ENCODE results near the gene ZNF668. TPM values are rescaled to one million over a fixed set of nuclear protein-coding genes. Genes with fewer than 3 reads are reported as not detected.

Gene ZNF668
- total RNA-seq, 2 experiments from 2014 or later, result 4.5 to 6.0 TPM

GRCh38 chr16:31033709-31034492 lies 40.1 kb downstream of the ZNF668 start:
- ATAC-seq (ENCODE audit: poor library complexity), result peak; percentile 43
- POLR2A ChIA-PET, result interaction anchor here (0.6 to 4.7 kb wide), 8 partner anchors 34 to 426 kb away, joined by 3 to 41 read pairs (median 4); partner anchors contain the start of genes ARMC5, FUS, KAT8 and ZNF646
- TF ChIP-seq CTCF (IDR thresholded peaks at IDR 0.05), result no peak
- H3K27me3 Mint-ChIP-seq, result no peaks in the 10 kb centered on the region
- Histone ChIP-seq H3K4me1 (ENCODE audit: insufficient read depth, low read length) (peaks cover 26% of the 10 kb centered on the region), H3K27me3 (ENCODE audit: control insufficient read depth in 1 of 2, insufficient read depth in 2 of 2, low read length in 2 of 2) (no peaks in the 10 kb centered on the region), H3K9me3 (ENCODE audit: control insufficient read depth in 1 of 2, insufficient read depth in 1 of 2, low read length in 2 of 2) (no peaks in the 10 kb centered on the region), H3K27ac (ENCODE audit: low read depth in 1 of 2, low read length in 2 of 2) (peak overlapping the region; percentile 93 to 96), H3K4me3 (ENCODE audit: low read length) (peak overlapping the region; percentile 95), H3K36me3 (ENCODE audit: insufficient read depth, low read length) (peaks cover 36% of the 10 kb centered on the region)
- H3K36me3 Mint-ChIP-seq (ENCODE audit: low read depth), result peaks cover 37% of the 10 kb centered on the region
- intact Hi-C loops (cut with DNase I, micrococcal nuclease), result loop anchor here (1.0 to 5.0 kb wide), 9 partner anchors 37 to 148 kb away; partner anchors contain the start of genes FBXL19 (in 1 of the 2), FUS (in 1 of the 2), HSD3B7 (in 1 of the 2) and SETD1A (in 1 of the 2)
- peak overlapping the region; percentile 97 for H3K4me3 Mint-ChIP-seq
- DNase-seq, result peak; percentile 76 to 93 (median 84)
- CTCF ChIA-PET, result interaction anchor here (1.1 to 2.4 kb wide), 4 partner anchors 40 to 108 kb away, joined by 3 to 6 read pairs (median 4); partner anchors contain the start of genes HSD3B7, ZNF646 and ZNF668
- H3K4me1 Mint-ChIP-seq (ENCODE audit: low read depth), result peaks cover 27% of the 10 kb centered on the region
- H3K9me3 Mint-ChIP-seq, result no peaks in the 10 kb centered on the region
- peak overlapping the region; percentile 83 for H3K27ac Mint-ChIP-seq

- TF ChIP-seq CTCF (IDR thresholded peaks at IDR 0.05), result no peak
- H3K9me3 ChIP-seq (ENCODE audit: control insufficient read depth in 1 of 2, insufficient read depth in 1 of 2, low read length in 2 of 2), result no peaks in the 10 kb centered on the region
- H3K27ac Mint-ChIP-seq, result peak within 1 kb of the TSS; percentile 83
- H3K4me1 ChIP-seq (ENCODE audit: insufficient read depth, low read length), result peaks cover 26% of the 10 kb centered on the region
- H3K4me3 Mint-ChIP-seq, result peak within 1 kb of the TSS; percentile 97
- H3K36me3 ChIP-seq (ENCODE audit: insufficient read depth, low read length), result peaks cover 27% of the 10 kb centered on the region
- ATAC-seq (ENCODE audit: poor library complexity) (peak; percentile 81), DNase-seq (peak; percentile 93 to 100 (median 96))
- H3K27me3 ChIP-seq (ENCODE audit: control insufficient read depth in 1 of 2, insufficient read depth in 2 of 2, low read length in 2 of 2), result no peaks in the 10 kb centered on the region
- peak within 1 kb of the TSS; percentile 95 for H3K4me3 ChIP-seq (ENCODE audit: low read length)
- ChIA-PET POLR2A (interaction anchor here (0.6 to 4.7 kb wide), 8 partner anchors 33 to 427 kb away, joined by 3 to 41 read pairs (median 4); partner anchors contain the start of genes ARMC5, FUS, KAT8 and ZNF646), CTCF (interaction anchor here (1.0 to 1.8 kb wide), 4 partner anchors 41 to 63 kb away, joined by 3 to 5 read pairs (median 4); partner anchors contain the start of genes HSD3B7, ZNF646 and ZNF668)
- H3K9me3 Mint-ChIP-seq, result no peaks in the 10 kb centered on the region
- H3K4me1 Mint-ChIP-seq (ENCODE audit: low read depth), result peaks cover 27% of the 10 kb centered on the region
- peak within 1 kb of the TSS; percentile 93 to 96 for H3K27ac ChIP-seq (ENCODE audit: low read depth in 1 of 2, low read length in 2 of 2)
- no peaks in the 10 kb centered on the region for H3K27me3 Mint-ChIP-seq
- H3K36me3 Mint-ChIP-seq (ENCODE audit: low read depth), result peaks cover 30% of the 10 kb centered on the region
- intact Hi-C loops (cut with DNase I, micrococcal nuclease), result loop anchor here (1.0 to 5.0 kb wide), 7 partner anchors 40 to 149 kb away; partner anchors contain the start of genes FBXL19 (in 1 of the 2), FUS (in 1 of the 2), HSD3B7 (in 1 of the 2) and SETD1A (in 1 of the 2)
Observed at GRCh38 chr16:31032736-31033708, 41.0 kb downstream of the ZNF668 start, which contains the start of gene STX4. TSS of gene STX4 (plus strand) at chr16:31033558. CDS start at chr16:31033806, 248 bp downstream.

GRCh38 chr16:31031276-31031675 lies 42.8 kb downstream of the ZNF668 start:
- Histone ChIP-seq H3K4me1 (ENCODE audit: insufficient read depth, low read length) (peaks cover 26% of the 10 kb centered on the region), H3K36me3 (ENCODE audit: insufficient read depth, low read length) (peaks cover 19% of the 10 kb centered on the region), H3K4me3 (ENCODE audit: low read length) (no peak overlapping the region), H3K27me3 (ENCODE audit: control insufficient read depth in 1 of 2, insufficient read depth in 2 of 2, low read length in 2 of 2) (no peaks in the 10 kb centered on the region), H3K27ac (ENCODE audit: low read depth in 1 of 2, low read length in 2 of 2) (no peak overlapping the region), H3K9me3 (ENCODE audit: control insufficient read depth in 1 of 2, insufficient read depth in 1 of 2, low read length in 2 of 2) (no peaks in the 10 kb centered on the region)
- POLR2A ChIA-PET, result no interaction called here
- CTCF ChIA-PET, result no interaction called here
- Mint-ChIP-seq H3K9me3 (no peaks in the 10 kb centered on the region), H3K4me1 (ENCODE audit: low read depth) (peaks cover 23% of the 10 kb centered on the region), H3K4me3 (peak overlapping the region; percentile 97), H3K36me3 (ENCODE audit: low read depth) (peaks cover 19% of the 10 kb centered on the region), H3K27me3 (no peaks in the 10 kb centered on the region), H3K27ac (peak overlapping the region; percentile 83)
- no peak for TF ChIP-seq CTCF (IDR thresholded peaks at IDR 0.05)
- no peak for ATAC-seq (ENCODE audit: poor library complexity)
- intact Hi-C loops (cut with DNase I, micrococcal nuclease), result loop anchor here in 1 of 2 experiments (2.0 to 5.0 kb wide), 2 partner anchors 106 to 151 kb away; partner anchors contain the start of gene FUS
- DNase-seq, result no peak
